22Rv1 (cell line): ENCODE data around the gene AHSA1.

Experiments used
- ZFX ChIP-seq: fragments of 450-650 bp; IDR thresholded peaks from 2 replicates; pipeline ENCODE4 v1.6.1; 2017; ENCODE audit warnings: antibody characterized with exemption, borderline replicate concordance
- TF ChIP-seq, protein P1 (sequence below): fragments of 450-650 bp; IDR thresholded peaks from 2 replicates; pipeline ENCODE4 v1.5.1; 2017; ENCODE audit warnings: mild to moderate bottlenecking

DNA sequence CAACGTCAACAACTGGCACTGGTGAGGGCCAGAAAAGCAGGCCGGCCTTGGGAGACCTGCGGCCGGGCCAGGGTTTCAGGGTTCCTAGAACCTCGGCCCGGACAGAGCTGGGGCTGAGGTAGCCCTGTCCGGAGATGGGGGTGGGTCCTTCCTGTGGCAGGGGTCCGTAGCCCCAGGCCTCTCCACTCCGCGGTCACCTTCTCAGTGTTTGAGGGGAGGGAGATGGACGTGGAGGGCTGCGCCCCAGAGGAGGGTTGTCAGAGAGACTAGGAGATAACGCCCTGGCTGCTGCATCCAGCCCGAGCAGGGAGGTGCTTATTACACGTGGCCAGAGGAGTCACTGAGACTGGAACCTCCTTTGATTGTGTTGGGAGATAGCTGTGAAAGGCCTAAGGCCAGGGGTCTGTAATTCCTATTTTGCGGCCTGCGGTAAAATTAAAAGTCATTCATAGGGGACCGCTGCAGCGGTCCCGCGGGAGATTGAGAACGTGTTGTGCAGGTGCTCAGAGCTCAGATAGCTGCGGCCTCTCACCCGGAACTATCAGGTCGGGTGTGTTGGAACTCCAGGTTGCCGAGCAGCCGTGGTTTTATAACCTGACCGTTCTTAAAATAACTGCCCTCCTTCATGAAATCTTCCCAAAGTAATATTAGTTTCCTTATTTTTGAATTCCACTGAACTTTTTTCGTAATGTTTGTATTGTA, 507 bp downstream of the AHSA1 start:
- TF ChIP-seq, protein P1, sequence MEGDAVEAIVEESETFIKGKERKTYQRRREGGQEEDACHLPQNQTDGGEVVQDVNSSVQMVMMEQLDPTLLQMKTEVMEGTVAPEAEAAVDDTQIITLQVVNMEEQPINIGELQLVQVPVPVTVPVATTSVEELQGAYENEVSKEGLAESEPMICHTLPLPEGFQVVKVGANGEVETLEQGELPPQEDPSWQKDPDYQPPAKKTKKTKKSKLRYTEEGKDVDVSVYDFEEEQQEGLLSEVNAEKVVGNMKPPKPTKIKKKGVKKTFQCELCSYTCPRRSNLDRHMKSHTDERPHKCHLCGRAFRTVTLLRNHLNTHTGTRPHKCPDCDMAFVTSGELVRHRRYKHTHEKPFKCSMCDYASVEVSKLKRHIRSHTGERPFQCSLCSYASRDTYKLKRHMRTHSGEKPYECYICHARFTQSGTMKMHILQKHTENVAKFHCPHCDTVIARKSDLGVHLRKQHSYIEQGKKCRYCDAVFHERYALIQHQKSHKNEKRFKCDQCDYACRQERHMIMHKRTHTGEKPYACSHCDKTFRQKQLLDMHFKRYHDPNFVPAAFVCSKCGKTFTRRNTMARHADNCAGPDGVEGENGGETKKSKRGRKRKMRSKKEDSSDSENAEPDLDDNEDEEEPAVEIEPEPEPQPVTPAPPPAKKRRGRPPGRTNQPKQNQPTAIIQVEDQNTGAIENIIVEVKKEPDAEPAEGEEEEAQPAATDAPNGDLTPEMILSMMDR, result no peak
- no peak for TF ChIP-seq ZFX
